DMS53 (cell line): Measurements from ENCODE around the gene DNAJC1.
A peak's percentile ranks its signal among the peaks of the same experiment; 100 is the strongest.

Experiments
- DNase-seq: peaks from one replicate; lab custom pipeline; 2025; lab: John Stamatoyannopoulos, UW

The DNAJC1 gene

GRCh38 chr10:22006379-22006884 lies 2.9 kb upstream of the DNAJC1 start:
- DNase-seq, result no peak

GRCh38 chr10:22005763-22006162 lies 2.2 kb upstream of the DNAJC1 start:
- no peak for DNase-seq

GRCh38 chr10:22003964-22004281 lies 393 bp upstream of the DNAJC1 start:
- DNase-seq, result no peak

GRCh38 chr10:22002591-22003176 lies 846 bp downstream of the DNAJC1 start:
- peak; percentile 55 for DNase-seq

- no peak for DNase-seq
Observed at GRCh38 chr10:21995557-21995956, 8.0 kb downstream of the DNAJC1 start.

GRCh38 chr10:21993360-21994001 lies 10.0 kb downstream of the DNAJC1 start:
- DNase-seq, result peak; percentile 58

- DNase-seq, result no peak
Observed at GRCh38 chr10:21991785-21992184, 11.7 kb downstream of the DNAJC1 start.

GRCh38 chr10:21990449-21990848 lies 13.1 kb downstream of the DNAJC1 start:
- DNase-seq, result no peak

GRCh38 chr10:21989453-21990154 lies 13.9 kb downstream of the DNAJC1 start:
- peak; percentile 90 for DNase-seq

GRCh38 chr10:21985541-21985940 lies 18.0 kb downstream of the DNAJC1 start:
- no peak for DNase-seq

- DNase-seq, result no peak
Observed at GRCh38 chr10:21981118-21981517, 22.4 kb downstream of the DNAJC1 start.

GRCh38 chr10:21980691-21981090 lies 22.8 kb downstream of the DNAJC1 start:
- no peak for DNase-seq

GRCh38 chr10:21978191-21978862 lies 25.2 kb downstream of the DNAJC1 start:
- peak; percentile 47 for DNase-seq

- DNase-seq, result peak; percentile 17
Observed at GRCh38 chr10:21976739-21977138, 26.8 kb downstream of the DNAJC1 start.

GRCh38 chr10:21976280-21976679 lies 27.2 kb downstream of the DNAJC1 start:
- no peak for DNase-seq

- DNase-seq, result peak; percentile 96
Observed at GRCh38 chr10:21975378-21975990, 28.0 kb downstream of the DNAJC1 start.

- DNase-seq, result no peak
Observed at GRCh38 chr10:21972584-21972983, 30.9 kb downstream of the DNAJC1 start.

GRCh38 chr10:21969326-21970287 lies 33.9 kb downstream of the DNAJC1 start:
- no peak for DNase-seq

GRCh38 chr10:21964983-21965665 lies 38.4 kb downstream of the DNAJC1 start:
- no peak for DNase-seq

GRCh38 chr10:21962358-21962757 lies 41.2 kb downstream of the DNAJC1 start:
- no peak for DNase-seq

- DNase-seq, result no peak
Observed at GRCh38 chr10:21961847-21962246, 41.7 kb downstream of the DNAJC1 start.
